ENCODE results near the gene KATNB1.
A peak's percentile ranks its signal among the peaks of the same experiment; 100 is the strongest.
"Not testable (repeated sequence)": the region's sequence is repeated elsewhere in the genome, so short reads cannot be mapped to it uniquely, and the experiment has no call there.

Gene KATNB1

GRCh38 chr16:57794849-57795430 lies 59.4 kb downstream of the KATNB1 start:
- no peak for DNase-seq (ENCODE audit: low spot score)

GRCh38 chr16:57795431-57795878 lies 59.9 kb downstream of the KATNB1 start:
- peak; percentile 30 for DNase-seq (ENCODE audit: low spot score)

- not testable (repeated sequence) for DNase-seq (ENCODE audit: low spot score)
These were observed 60.4 kb downstream of the KATNB1 start for GRCh38 chr16:57796014-57796413.

GRCh38 chr16:57797216-57797525 lies 61.6 kb downstream of the KATNB1 start:
- no peak for DNase-seq (ENCODE audit: low spot score)

DNA sequence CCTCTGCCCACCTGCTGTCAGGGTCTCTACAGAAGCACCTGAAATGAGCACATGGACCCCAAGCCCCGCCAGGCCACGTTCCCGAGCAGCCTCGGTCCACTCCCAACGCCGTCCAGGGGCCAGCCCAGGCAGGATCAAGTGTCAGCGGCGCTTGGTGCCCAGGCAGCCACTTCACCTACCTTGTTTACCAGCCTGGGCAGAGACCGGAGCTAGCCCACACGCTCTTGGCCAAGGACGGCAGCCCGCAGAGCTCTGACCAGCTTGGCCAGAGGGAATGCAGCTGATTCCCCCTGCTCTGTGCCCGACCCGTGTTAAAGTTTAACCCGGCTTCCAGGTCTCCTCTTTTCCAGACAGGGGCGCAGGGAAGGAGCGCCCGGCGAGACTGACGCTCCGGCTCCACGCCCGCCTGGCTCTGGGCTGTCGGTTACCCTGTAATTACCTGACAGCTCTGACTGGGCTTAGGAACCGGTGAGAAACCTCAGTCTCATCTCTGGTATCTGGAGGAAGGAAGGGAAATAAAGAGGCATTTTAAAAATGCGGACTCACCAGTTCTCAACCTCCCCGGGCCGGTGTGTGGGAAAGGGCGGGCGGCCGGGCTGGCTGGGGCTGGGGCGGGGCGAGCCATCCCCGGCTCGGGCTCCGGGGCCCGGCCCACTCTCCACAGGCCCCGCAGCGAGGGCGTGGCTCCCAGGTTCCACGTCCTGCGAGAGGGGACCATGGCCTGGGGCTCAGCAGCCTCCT lies 62.1 kb downstream of the KATNB1 start:
- peak; percentile 73 for DNase-seq (ENCODE audit: low spot score)

DNA sequence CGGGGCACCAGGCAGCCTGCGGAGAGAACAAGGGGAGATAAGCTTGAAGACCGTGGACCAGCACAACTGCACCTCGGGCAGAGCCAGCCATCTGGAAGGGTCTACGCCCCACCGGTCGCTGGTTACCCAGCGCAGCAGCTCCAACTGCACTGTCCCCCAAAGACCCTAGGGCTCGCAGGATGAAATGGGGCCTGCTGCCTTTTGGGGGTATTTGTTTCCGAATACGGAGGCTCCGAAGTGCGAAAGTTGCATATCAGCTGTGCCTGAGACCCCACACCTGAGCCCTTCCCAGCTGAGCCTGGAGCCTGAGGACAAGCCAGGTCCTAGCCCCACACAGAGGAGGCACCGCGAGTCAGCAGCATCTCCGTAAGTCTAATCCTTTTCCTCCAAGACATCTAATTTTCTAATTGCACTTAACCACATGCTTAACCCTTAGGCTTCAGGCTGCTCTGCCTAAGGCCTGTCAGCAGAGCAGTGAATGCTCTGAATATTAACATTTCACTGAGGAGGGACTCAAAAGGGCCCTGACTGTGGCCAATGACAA lies 62.8 kb downstream of the KATNB1 start:
- DNase-seq (ENCODE audit: low spot score) = no peak

GRCh38 chr16:57798953-57799599 lies 63.5 kb downstream of the KATNB1 start:
- DNase-seq (ENCODE audit: low spot score) = no peak

GRCh38 chr16:57799600-57800199 lies 64.1 kb downstream of the KATNB1 start:
- no peak for DNase-seq (ENCODE audit: low spot score)

- DNase-seq (ENCODE audit: low spot score) = no peak
These were observed 64.9 kb downstream of the KATNB1 start for GRCh38 chr16:57800200-57801097.

GRCh38 chr16:57801098-57801808 lies 65.7 kb downstream of the KATNB1 start:
- DNase-seq (ENCODE audit: low spot score) = peak; percentile 46

- DNase-seq (ENCODE audit: low spot score) = peak; percentile 40
These were observed 66.3 kb downstream of the KATNB1 start for GRCh38 chr16:57801809-57802340.

DNA sequence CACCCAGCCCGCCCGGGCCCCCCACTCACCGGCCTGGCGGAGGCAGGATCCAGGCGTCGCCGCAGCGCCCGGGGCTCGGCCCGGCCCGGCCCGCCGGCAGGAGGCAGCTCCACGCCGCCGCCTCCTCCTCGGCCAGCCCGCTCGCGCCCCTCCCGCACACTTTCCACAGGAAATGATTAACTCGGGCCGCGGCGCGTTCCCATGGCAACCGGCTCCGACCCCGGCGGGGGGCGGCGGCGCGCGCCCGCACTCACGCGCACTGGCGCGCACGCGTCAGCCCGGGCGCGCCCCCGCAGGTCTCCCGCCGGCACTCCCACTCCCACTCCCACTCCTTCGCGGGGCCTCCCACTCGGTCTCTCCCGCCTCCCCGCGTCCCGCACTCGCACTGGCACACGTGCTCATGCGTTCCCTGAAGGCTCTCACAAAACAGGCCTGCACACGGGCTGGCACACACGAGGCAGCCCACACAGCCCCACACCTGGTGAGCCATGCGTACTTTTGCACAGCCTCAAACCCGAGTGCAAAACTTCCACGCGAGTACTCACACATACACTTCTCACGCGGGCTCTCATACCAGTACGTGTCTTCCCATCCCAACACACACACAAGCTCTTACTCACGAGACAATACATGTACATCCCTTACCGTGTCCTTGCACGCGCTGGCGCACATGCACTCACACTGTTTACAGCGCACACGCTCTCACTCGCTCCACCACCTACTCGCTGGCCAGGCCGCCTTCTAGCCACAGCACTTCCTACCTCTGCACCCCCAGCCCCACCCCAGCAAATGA lies 67.0 kb downstream of the KATNB1 start, which contains the start of gene KIFC3:
Gene KIFC3 (minus strand): TSS at position 151 of the 793 bp plus-strand sequence. CDS start 4,248 bp downstream, outside the sequence.
- peak; percentile 61 for DNase-seq (ENCODE audit: low spot score)

DNA sequence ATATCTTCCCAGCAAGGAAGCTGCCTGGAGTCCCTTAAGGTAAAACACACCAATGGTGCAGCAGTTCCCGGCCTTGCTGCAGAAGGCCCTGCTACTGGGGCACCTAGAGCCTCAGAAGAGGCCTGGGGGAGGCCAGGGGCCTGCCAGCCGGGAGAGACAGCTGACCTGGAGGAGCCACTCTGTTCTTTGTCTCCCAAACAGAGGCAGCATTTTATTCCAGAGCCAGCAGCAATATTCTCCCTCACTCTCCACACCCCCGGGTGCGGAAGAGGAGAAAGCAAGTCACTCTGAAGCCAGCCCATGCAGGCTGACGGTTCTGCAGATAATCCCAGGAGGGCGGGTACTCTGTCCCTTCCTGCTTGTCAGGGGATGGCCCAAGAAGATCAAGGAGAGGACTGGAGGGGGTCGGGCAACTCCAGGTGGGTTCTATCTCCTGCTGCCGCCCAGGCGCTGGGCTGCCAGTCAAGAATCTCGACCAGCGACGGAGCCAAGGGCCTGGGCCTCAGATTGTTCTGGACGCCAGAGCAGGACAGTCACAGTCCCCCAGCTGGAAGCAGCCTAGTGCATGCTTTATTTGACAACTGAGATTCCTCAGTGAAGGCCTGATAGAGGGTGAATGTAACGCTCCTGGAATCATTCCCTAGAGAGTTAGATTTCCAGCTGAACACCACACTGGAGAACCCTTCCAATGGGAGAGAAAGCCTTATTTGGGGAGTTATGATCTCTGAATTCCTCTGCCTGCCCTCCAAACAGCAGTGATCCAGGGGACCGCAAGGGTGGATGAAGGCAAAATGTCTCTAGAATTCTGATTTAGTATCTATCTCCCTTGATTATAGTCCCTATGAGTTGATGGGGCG lies 67.8 kb downstream of the KATNB1 start:
- DNase-seq (ENCODE audit: low spot score) = no peak

- DNase-seq (ENCODE audit: low spot score) = no peak
These were observed 68.7 kb downstream of the KATNB1 start for GRCh38 chr16:57804111-57804837.

GRCh38 chr16:57805176-57805575 lies 69.6 kb downstream of the KATNB1 start:
- DNase-seq (ENCODE audit: low spot score) = no peak

Data from LoVo (cell line).